MG63 (cell line): Measurements from ENCODE around the gene CDKN2B-AS1. TPM values are rescaled to one million over a fixed set of nuclear protein-coding genes. Genes with fewer than 3 reads are reported as not detected.

Source experiments
- DNase-seq: peaks from one replicate; pipeline ENCODE4 v3.0.0-alpha.2; 2020
- H3K27me3 ChIP-seq: fragments of 250-450 bp; sonication (Bioruptor Pico); 2 replicates; pipeline ENCODE4 v1.5.1; 2020; ENCODE audit warnings: mild to moderate bottlenecking, moderate library complexity
- H3K36me3 ChIP-seq: fragments of 250-450 bp; sonication (Bioruptor Pico); 2 replicates; pipeline ENCODE4 v1.5.1; 2020; ENCODE audit warnings: mild to moderate bottlenecking, moderate library complexity
- H3K4me3 ChIP-seq: fragments of 250-450 bp; sonication (Bioruptor Pico); 2 replicates; pipeline ENCODE4 v1.5.1; 2020; ENCODE audit warnings: mild to moderate bottlenecking, moderate library complexity
- H3K9me3 ChIP-seq: fragments of 250-450 bp; sonication (Bioruptor Pico); 2 replicates; pipeline ENCODE4 v1.5.1; 2020; ENCODE audit warnings: mild to moderate bottlenecking, moderate library complexity
- total RNA-seq: library from RNA; depleted of rRNA; stranded (reverse); fragments of >200 nt; shearing (Covaris generic); gene quantifications from 2 replicates; pipeline ENCODE4 v1.2.3, GENCODE V29; 2014; ENCODE audit warnings: low replicate concordance

Gene CDKN2B-AS1
- total RNA-seq, 1 experiment from 2014 or later, result not detected

DNA sequence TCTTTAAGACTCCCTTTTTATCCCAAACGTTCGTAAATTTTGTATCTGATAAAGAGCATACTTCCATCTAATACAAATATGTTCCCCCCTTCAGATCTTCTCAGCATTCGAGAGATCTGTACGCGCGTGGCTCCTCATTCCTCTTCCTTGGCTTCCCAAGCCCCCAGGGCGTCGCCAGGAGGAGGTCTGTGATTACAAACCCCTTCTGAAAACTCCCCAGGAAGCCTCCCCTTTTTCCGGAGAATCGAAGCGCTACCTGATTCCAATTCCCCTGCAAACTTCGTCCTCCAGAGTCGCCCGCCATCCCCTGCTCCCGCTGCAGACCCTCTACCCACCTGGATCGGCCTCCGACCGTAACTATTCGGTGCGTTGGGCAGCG lies 20.3 kb upstream of the CDKN2B-AS1 start:
- Histone ChIP-seq H3K27me3 (no peaks in the 10 kb centered on the region), H3K36me3 (no peaks in the 10 kb centered on the region), H3K9me3 (no peaks in the 10 kb centered on the region), H3K4me3 (no peak overlapping the region)
- DNase-seq, result no peak

DNA sequence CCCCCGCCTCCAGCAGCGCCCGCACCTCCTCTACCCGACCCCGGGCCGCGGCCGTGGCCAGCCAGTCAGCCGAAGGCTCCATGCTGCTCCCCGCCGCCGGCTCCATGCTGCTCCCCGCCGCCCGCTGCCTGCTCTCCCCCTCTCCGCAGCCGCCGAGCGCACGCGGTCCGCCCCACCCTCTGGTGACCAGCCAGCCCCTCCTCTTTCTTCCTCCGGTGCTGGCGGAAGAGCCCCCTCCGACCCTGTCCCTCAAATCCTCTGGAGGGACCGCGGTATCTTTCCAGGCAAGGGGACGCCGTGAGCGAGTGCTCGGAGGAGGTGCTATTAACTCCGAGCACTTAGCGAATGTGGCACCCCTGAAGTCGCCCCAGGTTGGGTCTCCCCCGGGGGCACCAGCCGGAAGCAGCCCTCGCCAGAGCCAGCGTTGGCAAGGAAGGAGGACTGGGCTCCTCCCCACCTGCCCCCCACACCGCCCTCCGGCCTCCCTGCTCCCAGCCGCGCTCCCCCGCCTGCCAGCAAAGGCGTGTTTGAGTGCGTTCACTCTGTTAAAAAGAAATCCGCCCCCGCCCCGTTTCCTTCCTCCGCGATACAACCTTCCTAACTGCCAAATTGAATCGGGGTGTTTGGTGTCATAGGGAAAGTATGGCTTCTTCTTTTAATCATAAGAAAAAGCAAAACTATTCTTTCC lies 19.7 kb upstream of the CDKN2B-AS1 start:
- H3K9me3 ChIP-seq, result no peaks in the 10 kb centered on the region
- no peak for DNase-seq
- no peaks in the 10 kb centered on the region for H3K36me3 ChIP-seq
- H3K4me3 ChIP-seq, result no peak overlapping the region
- H3K27me3 ChIP-seq, result no peaks in the 10 kb centered on the region

DNA sequence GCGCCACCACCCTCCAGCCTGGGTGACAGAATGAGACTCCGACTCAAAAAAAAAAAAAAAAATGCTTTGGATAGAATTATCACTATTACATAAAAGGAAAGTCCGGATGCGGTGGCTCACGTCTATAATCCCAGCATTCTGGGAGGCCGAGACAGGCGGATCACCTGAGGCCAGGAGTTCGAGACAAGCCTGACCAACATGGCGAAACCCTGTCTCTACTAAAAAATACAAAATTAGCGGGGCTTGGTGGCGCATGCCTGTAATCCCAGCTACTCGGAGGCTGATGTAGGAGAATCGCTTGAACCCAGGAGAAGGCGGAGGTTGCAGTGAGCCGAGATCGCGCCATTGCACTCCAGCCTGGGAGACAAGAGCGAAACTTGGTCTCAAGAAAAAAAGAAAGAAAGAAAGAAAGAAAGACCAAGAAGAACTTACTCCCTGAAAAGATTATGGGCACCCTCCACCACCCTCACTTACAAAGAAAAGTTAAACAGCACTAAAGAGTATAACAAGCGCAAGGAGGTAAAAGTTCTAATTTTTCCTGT lies 18.2 kb upstream of the CDKN2B-AS1 start:
- Histone ChIP-seq H3K9me3 (no peaks in the 10 kb centered on the region), H3K27me3 (no peaks in the 10 kb centered on the region), H3K36me3 (no peaks in the 10 kb centered on the region), H3K4me3 (no peak overlapping the region)
- no peak for DNase-seq

DNA sequence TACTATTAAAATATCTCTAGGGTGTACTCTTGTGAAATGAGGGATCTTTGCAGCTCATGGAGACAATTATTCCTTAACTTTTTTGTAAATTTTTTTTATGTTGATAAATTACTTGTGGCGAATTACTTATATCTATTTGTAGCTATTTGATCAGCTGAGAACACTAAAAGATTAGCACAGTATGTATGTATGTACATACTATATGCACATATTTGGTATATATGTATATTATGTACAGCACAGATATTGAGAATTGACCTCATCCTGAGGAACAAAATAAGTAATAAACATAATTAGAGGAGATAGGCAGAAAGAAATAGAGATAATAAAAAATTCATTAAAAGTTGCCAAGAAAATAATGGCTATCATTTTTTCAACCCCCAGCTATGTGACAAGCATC lies 12.2 kb upstream of the CDKN2B-AS1 start:
- no peaks in the 10 kb centered on the region for H3K27me3 ChIP-seq
- H3K9me3 ChIP-seq, result no peaks in the 10 kb centered on the region
- H3K36me3 ChIP-seq, result no peaks in the 10 kb centered on the region
- DNase-seq, result no peak
- H3K4me3 ChIP-seq, result no peak overlapping the region

DNA sequence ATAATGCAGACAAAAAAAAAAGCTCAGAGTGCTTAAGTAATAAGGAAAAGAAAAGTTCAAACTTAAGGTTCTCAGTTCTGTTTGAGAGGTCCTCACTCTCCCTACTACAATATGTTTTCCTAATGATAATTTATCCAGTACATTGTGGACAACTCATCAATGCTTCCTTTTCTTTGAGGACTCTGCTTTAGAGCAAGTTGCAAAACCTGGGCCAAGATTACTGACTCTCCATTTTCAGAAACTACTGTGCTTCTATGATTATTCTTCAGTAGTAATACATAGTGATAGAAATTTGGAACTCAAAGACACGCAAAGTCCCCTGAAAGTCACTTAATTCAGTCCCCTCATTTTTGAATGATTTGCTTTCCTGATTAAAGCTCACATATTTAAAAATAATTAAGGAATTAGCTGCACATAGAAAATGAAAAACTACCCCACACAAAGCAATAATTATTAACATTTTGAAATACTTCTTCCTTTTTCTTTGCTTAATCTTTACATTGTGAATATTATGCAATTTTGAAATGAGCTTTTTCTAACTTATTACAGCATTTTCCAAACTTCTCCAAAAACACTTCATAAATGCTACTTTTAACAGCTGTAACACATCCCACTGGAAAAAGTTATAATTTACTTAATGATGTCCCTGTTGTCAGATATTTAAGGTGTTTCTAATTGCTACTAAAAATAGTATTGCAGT lies 11.6 kb upstream of the CDKN2B-AS1 start:
- Histone ChIP-seq H3K36me3 (no peaks in the 10 kb centered on the region), H3K9me3 (no peaks in the 10 kb centered on the region), H3K27me3 (no peaks in the 10 kb centered on the region), H3K4me3 (no peak overlapping the region)
- no peak for DNase-seq

DNA sequence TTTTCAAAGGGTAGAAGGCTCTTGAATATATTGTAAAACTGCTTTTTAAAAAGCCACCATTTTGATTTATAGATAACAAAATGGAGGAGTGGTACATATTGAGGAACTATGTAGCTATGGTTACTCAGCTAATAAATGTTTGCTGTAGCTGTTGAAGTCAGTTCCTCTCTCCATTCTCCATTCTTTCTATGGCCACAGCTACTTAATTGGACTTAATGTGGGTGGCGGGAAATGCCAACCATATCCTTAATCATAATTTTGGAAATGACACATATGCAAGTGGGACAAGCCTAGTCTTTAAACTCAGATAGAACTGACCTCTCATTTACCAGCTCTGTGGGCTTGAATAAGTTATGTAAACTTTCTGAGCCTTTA lies 11.0 kb upstream of the CDKN2B-AS1 start:
- Histone ChIP-seq H3K9me3 (no peaks in the 10 kb centered on the region), H3K27me3 (no peaks in the 10 kb centered on the region), H3K4me3 (no peak overlapping the region), H3K36me3 (no peaks in the 10 kb centered on the region)
- no peak for DNase-seq

DNA sequence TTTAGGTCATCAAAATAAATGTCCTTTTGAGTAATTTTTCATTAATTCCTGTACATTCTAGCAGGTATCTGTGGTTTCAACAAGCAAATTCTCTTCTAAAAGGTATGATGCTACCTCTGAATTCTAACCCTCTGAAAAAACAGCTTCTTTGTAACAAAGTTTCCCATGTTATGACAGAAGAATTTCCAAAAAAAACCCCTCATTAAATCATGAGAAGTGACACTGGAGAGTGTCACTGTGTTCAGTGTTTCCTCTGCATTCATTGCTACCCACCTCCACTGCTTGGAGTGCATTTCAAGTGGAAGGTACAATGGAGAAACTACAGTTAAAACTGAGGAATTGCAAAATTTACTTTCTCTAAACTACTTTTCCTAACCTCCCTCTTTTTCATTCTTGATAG lies 10.5 kb upstream of the CDKN2B-AS1 start:
- Histone ChIP-seq H3K4me3 (no peak overlapping the region), H3K9me3 (no peaks in the 10 kb centered on the region), H3K36me3 (no peaks in the 10 kb centered on the region), H3K27me3 (no peaks in the 10 kb centered on the region)
- no peak for DNase-seq

DNA sequence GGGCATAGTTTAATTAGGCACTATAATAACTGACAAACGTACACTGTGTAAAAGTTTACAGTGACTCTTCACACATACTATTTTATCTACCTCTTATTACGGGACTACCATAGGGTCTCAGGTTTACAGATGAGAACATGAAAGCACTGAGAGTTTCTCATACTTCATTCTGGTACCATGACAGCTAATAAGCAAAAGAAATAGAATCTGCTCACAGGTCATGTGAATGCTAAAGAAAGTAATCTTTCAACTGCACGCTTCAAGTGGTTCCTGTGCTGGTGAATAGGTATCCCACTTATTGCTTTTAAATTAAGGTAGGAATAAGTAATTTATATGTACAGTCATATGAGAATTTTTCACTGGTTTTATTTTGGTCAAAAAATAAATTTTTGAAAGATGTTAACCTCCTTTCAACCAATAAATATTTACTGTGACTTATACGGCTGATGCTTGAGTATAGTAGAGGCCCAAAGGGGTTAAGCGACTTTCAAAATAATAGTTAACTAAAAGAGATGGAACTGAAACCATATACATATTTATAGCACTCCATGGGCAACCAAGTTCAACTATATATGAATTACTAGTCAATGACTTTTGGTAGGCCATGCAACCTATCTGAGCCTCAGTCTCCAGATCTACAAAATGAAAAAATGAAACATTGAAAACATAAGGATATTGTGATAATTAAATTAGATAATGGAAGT lies 8.5 kb upstream of the CDKN2B-AS1 start:
- no peak overlapping the region for H3K4me3 ChIP-seq
- no peak for DNase-seq
- no peaks in the 10 kb centered on the region for H3K36me3 ChIP-seq
- no peaks in the 10 kb centered on the region for H3K9me3 ChIP-seq
- no peaks in the 10 kb centered on the region for H3K27me3 ChIP-seq

DNA sequence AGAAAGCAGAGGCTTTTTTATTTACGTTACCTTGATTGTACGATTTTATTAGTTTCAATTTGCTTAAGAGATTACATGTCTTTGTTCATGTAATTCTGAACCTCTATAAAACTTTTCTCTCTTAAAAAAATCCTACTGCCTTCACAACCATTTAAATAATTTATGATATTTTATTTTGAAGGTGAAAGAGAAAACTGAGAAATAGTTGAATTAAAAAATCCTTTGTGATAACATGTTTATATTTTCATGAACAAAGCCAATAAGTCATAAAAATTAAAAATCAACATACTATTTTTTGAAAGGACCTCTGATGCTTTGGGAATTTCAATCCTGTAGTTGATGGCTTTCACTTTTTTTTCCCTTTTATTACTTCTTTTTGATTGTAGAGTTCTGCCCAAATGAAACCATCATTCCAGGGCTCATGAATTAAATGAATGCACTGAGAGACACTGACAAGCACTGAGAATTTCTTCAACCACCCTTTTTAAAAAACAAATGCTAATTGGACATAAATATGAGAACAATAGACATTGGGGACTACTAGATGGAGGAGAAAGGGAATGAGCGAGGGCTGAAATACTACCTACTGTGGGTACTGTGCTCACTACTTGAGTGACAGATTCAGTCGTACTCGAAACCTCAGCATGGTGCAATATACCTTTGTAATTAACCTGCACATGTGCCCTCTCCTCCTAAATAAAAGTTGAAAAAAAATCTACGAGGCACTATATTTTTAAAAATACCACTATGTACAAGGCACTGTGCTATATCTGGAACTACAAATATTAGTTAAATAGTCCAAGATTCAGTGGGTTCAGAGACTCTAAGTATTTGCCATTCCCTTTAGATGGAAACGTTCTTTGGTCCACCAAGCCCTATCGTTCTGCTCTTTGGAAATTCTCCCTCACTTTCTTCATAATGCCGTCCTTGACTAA lies 6.3 kb upstream of the CDKN2B-AS1 start:
- Histone ChIP-seq H3K27me3 (no peaks in the 10 kb centered on the region), H3K9me3 (no peaks in the 10 kb centered on the region), H3K36me3 (no peaks in the 10 kb centered on the region), H3K4me3 (no peak overlapping the region)
- no peak for DNase-seq

DNA sequence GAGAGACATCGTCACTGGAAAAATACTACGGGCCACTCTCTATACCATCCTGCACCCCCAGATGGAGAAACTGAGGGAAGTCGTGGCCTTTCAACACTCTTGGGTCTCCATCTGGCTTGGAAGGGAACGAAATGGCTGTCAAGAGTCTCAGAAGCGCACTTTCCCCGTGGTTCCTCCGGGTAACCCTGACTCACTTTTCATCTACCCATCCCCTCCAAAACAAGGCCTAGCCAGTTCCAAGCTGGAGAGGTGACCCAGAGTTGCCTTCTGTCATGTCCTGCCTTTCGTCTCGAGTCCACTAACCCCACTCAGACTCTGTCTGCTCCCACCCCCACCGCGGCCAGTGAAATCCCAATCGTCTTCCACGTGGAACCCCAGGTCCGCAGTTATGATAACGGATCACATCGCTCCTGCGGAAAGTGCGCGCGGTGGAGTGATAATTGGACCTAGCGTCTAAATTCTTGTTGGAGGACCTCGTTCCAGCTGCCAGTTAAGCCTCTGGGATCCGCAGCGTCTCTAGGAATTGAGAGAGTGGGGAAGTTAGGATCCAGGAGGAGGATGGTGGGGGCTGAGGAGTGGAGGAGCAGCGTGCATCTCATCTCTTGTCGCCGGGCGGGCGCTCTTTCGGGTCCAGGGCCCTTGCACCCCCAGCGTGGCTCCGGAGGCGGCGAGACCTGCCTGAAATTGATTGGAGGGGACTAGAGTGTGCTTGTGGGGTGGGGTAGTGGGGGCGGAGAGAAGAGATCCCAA lies 5.0 kb upstream of the CDKN2B-AS1 start:
- no peaks in the 10 kb centered on the region for H3K9me3 ChIP-seq
- no peaks in the 10 kb centered on the region for H3K36me3 ChIP-seq
- H3K4me3 ChIP-seq, result no peak overlapping the region
- no peak for DNase-seq
- H3K27me3 ChIP-seq, result no peaks in the 10 kb centered on the region

DNA sequence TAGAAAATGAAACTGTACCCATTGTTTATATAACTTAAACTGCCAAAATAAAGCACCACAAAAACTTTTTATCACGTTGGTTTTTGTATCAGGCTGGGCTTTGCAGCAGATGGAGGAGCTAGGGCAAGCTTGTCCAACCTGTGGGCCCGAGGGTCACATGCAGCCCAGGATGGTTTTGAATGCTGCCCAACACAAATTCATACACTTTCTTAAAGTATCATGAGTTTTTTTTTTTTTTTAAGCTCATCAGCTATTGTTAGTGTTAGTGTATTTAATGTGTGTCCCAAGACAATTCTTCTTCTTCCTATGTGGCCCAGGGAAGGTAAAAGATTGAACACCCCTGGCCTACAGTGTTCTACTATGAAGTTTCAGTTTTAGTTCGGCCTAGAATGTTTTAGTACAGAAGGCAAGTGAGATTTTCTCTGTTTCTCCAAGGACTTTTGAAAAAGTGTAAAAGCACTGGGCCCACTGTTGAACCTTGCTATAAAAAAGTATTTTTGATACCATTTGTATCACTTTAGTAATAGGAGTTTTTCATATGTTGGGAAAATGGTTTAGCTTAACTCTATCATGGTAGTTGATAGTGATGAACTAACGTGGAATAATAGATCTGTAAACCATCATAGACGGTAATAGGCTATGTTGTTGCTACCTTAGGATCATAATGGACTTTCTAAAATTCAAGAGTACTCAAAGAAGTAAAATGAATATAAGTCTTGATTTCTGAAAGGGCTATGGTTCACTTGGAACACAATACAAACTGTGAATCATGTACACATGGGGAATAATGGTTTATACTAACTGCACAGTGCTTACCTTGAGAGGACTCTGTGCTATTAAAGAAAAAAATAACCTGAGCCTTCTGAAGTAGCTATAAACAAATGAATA lies 3.3 kb upstream of the CDKN2B-AS1 start:
- Histone ChIP-seq H3K9me3 (no peaks in the 10 kb centered on the region), H3K36me3 (no peaks in the 10 kb centered on the region), H3K4me3 (no peak overlapping the region), H3K27me3 (no peaks in the 10 kb centered on the region)
- no peak for DNase-seq

DNA sequence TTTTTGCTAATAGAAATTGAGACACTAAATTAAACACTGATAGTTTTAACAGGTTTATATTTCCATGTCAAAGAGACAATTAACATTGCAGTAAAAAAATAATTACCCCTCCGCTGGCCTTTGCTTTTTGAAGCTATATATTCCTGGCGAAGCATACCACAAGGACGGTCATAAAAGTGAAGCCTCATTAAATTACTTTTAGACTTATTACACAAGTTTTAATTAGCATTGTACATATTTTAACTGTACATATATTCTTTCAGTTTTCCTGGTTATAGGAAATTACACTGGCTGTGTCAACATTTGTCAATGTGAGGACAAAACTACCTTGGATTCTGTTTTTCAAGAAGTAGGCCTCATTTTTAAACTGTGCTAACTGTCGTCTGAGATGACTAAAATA lies 1.6 kb upstream of the CDKN2B-AS1 start:
- Histone ChIP-seq H3K9me3 (no peaks in the 10 kb centered on the region), H3K36me3 (no peaks in the 10 kb centered on the region), H3K4me3 (no peak overlapping the region), H3K27me3 (no peaks in the 10 kb centered on the region)
- no peak for DNase-seq

DNA sequence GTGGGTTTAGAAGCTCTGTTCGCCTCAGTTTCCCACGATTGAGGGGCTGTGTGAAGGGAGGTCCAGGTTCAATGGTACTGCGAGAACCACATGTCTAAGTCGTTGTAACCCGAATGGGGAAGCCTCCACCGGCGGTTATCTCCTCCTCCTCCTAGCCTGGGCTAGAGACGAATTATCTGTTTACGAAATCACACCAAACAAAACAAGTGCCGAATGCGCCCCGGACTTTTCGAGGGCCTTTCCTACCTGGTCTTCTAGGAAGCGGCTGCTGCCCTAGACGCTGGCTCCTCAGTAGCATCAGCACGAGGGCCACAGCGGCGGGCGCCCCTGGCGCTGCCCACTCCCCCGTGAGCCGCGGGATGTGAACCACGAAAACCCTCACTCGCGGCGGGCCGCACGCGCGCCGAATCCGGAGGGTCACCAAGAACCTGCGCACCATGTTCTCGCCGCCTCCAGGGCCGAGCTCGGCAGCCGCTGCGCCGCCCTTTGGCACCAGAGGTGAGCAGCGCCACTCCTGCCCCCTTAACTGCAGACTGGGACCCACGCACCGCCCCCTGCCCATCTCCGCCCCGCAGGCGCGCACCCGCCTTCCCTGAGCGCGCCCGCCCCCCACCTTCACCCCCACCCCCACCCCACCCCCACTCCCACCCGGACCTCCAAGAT lies 567 bp upstream of the CDKN2B-AS1 start, which contains the start of gene CDKN2A:
Gene CDKN2A, minus strand, starts transcription at position 500 of the 663 bp plus-strand sequence.
- Histone ChIP-seq H3K36me3 (no peaks in the 10 kb centered on the region), H3K27me3 (no peaks in the 10 kb centered on the region), H3K4me3 (no peak within 1 kb of the TSS), H3K9me3 (no peaks in the 10 kb centered on the region)
- DNase-seq, result no peak

DNA sequence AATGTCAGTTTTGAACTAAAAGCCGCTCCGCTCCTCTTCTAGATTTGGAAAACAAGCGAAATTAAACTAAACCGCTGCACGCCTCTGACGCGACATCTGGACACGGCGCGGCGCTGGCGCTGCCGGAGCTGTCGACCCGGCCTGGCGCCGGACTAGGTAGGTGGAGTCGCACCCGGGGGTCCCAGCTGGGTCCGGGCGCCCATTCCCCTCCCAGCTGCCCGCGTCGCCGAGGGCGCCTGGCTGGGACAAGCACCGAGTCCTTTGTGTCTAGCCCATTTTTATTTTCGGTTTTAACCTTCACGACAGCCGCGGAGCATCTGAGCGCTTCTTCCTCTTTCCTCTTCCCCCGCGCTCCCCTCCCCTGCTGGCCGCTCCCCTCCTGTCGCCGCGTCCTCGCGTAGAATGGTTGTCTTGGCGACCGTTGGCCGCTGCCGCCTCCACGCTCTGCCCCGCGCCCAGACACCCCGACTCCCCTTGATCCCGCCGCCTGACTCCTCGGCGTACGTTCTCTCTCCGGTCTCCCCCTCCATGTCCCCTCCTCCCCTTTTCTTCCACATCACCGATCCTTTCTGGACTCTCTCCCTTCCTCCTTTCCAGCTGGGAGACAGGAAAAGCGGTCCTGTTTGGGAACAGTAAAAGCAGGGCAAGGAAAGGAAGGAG lies 545 bp downstream of the CDKN2B-AS1 start:
- Histone ChIP-seq H3K4me3 (no peak overlapping the region), H3K27me3 (no peaks in the 10 kb centered on the region), H3K9me3 (no peaks in the 10 kb centered on the region), H3K36me3 (no peaks in the 10 kb centered on the region)
- no peak for DNase-seq
